ENCODE measurements around the gene SLC44A3.

GRCh38 chr1:94784190-94784515, 36.0 kb upstream of the SLC44A3 start:
- TF ChIP-seq, protein P1, sequence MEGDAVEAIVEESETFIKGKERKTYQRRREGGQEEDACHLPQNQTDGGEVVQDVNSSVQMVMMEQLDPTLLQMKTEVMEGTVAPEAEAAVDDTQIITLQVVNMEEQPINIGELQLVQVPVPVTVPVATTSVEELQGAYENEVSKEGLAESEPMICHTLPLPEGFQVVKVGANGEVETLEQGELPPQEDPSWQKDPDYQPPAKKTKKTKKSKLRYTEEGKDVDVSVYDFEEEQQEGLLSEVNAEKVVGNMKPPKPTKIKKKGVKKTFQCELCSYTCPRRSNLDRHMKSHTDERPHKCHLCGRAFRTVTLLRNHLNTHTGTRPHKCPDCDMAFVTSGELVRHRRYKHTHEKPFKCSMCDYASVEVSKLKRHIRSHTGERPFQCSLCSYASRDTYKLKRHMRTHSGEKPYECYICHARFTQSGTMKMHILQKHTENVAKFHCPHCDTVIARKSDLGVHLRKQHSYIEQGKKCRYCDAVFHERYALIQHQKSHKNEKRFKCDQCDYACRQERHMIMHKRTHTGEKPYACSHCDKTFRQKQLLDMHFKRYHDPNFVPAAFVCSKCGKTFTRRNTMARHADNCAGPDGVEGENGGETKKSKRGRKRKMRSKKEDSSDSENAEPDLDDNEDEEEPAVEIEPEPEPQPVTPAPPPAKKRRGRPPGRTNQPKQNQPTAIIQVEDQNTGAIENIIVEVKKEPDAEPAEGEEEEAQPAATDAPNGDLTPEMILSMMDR (IDR thresholded peaks at IDR 0.05 in 8 of 11, conservative IDR thresholded peaks at IDR 0.05 in 3 of 11), result no peak
- no peak for TF ChIP-seq POLR2A (IDR thresholded peaks at IDR 0.05)

Data from spleen (tissue), 7 donors.